ENCODE data around the gene VAV2.

The VAV2 gene

GRCh38 chr9:133888048-133888808, 103.9 kb downstream of the VAV2 start:
- no peak for DNase-seq

- DNase-seq, result no peak
Measured at GRCh38 chr9:133887540-133888047, 104.5 kb downstream of the VAV2 start.

- DNase-seq, result no peak
Measured at GRCh38 chr9:133886563-133887501, 105.3 kb downstream of the VAV2 start.

- no peak for DNase-seq
Measured at GRCh38 chr9:133884907-133885744, 107.0 kb downstream of the VAV2 start.

GRCh38 chr9:133882849-133883755, 109.0 kb downstream of the VAV2 start:
- no peak for DNase-seq

- no peak for DNase-seq
Measured at GRCh38 chr9:133881671-133882381, 110.3 kb downstream of the VAV2 start.

- DNase-seq, result no peak
Measured at GRCh38 chr9:133880851-133881661, 111.1 kb downstream of the VAV2 start.

GRCh38 chr9:133880136-133880535, 112.0 kb downstream of the VAV2 start:
- DNase-seq, result no peak

- no peak for DNase-seq
Measured at GRCh38 chr9:133879615-133880014, 112.5 kb downstream of the VAV2 start.

GRCh38 chr9:133878402-133878801, 113.7 kb downstream of the VAV2 start:
- no peak for DNase-seq

- DNase-seq, result no peak
Measured at GRCh38 chr9:133877967-133878366, 114.2 kb downstream of the VAV2 start.

GRCh38 chr9:133877327-133877726, 114.8 kb downstream of the VAV2 start:
- DNase-seq, result no peak

- DNase-seq, result no peak
Measured at GRCh38 chr9:133876836-133877235, 115.3 kb downstream of the VAV2 start.

GRCh38 chr9:133876144-133876543, 116.0 kb downstream of the VAV2 start:
- DNase-seq, result no peak

- no peak for DNase-seq
Measured at GRCh38 chr9:133875131-133875530, 117.0 kb downstream of the VAV2 start.

GRCh38 chr9:133874659-133875058, 117.5 kb downstream of the VAV2 start:
- no peak for DNase-seq

- no peak for DNase-seq
Measured at GRCh38 chr9:133874060-133874657, 118.0 kb downstream of the VAV2 start.

GRCh38 chr9:133873461-133873891, 118.6 kb downstream of the VAV2 start:
- no peak for DNase-seq

GRCh38 chr9:133873009-133873408, 119.1 kb downstream of the VAV2 start:
- DNase-seq, result no peak
